Cardiac muscle cell (in vitro differentiated cells and primary cell): ENCODE data around the gene VNN1. TPM values are rescaled to one million over a fixed set of nuclear protein-coding genes. Genes with fewer than 3 reads are reported as not detected.

Source experiments
- DNase-seq, 2 donors: peaks; one replicate each; pipeline versions ENCODE4 v3.0.0 to v3.0.0-alpha.2; 2010 to 2017; ENCODE audit warnings: low read depth in 1 of 2, low spot score in 1 of 2
- H3K27ac ChIP-seq: fragments of 200-600 bp; sonication (generic); 2 replicates; pipeline ENCODE4 v1.5.1; 2016
- H3K27me3 ChIP-seq: fragments of 200-600 bp; sonication (generic); 2 replicates; pipeline ENCODE4 v1.6.0; 2016; ENCODE audit warnings: control low read depth
- H3K36me3 ChIP-seq: fragments of 200-600 bp; sonication (generic); 2 replicates; pipeline ENCODE4 v1.5.1; 2016; ENCODE audit warnings: control low read depth
- H3K4me1 ChIP-seq: fragments of 200-600 bp; sonication (generic); 2 replicates; pipeline ENCODE4 v1.8.1; 2017; ENCODE audit warnings: low read depth, mild to moderate bottlenecking, mixed run types
- H3K4me3 ChIP-seq: fragments of 200-600 bp; sonication (generic); 2 replicates; pipeline ENCODE4 v1.5.1; 2016; ENCODE audit warnings: mild to moderate bottlenecking
- H3K9me3 ChIP-seq: fragments of 200-600 bp; sonication (generic); 2 replicates; pipeline ENCODE4 v1.5.1; 2017; ENCODE audit warnings: low read depth, mild to moderate bottlenecking, control low read depth
- CTCF ChIP-seq: IDR thresholded peaks from 2 replicates; pipeline ENCODE4 v1.5.1; 2012; ENCODE audit warnings: low read depth, mild to moderate bottlenecking, low read length
- polyA plus RNA-seq: library from polyadenylated mRNA; unstranded; fragments of >200 nt; fragmentation: Nextera tagmentation; extraction: Ambion mirVana; gene quantifications from 2 replicates; pipeline ENCODE4 v1.2.1, GENCODE V29; 2016
- total RNA-seq: library from RNA; depleted of rRNA; stranded (reverse); fragments of >200 nt; gene quantifications from 2 replicates; pipeline ENCODE4 v1.2.3, GENCODE V29; 2016

Gene VNN1, protein sequence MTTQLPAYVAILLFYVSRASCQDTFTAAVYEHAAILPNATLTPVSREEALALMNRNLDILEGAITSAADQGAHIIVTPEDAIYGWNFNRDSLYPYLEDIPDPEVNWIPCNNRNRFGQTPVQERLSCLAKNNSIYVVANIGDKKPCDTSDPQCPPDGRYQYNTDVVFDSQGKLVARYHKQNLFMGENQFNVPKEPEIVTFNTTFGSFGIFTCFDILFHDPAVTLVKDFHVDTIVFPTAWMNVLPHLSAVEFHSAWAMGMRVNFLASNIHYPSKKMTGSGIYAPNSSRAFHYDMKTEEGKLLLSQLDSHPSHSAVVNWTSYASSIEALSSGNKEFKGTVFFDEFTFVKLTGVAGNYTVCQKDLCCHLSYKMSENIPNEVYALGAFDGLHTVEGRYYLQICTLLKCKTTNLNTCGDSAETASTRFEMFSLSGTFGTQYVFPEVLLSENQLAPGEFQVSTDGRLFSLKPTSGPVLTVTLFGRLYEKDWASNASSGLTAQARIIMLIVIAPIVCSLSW
- total RNA-seq (not detected in 2 replicates), polyA plus RNA-seq (not detected in 2 replicates)

DNA sequence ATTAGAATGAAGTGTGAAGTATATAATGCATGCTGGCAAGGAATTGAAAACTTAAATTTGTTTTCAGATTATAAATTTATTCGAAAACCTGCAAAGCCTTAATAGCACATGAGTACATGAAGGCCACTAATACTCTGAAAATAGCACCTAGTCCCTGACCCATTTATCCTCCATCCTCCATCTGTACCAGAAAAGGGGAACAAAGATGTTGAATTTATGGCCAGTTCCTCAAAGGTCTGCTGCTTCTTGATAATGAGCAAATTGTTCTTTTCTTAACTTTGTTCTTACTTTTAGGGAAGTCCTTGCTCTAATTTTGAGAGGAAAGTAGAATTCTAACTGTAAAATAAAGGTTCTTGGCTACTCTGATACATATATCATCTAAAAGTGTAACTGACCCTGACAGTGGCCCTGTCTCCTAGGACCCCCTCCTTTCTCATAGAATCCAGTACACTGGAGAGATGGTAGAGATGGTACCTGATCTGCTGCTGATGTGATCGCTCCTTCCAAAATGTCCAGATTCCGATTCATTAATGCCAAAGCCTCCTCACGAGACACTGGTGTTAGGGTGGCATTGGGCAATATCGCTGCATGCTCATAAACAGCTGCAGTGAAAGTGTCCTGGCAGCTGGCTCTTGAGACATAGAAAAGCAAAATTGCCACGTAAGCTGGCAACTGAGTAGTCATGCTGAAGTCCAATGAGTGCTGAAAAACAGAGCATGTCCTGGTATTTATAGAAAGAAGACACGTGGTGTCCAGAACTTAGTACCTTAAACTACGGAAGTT is at the start of gene VNN1:
Gene VNN1 (minus strand): TSS at position 704 of the 783 bp plus-strand sequence. CDS start 20 bp downstream, at position 684.
- no peaks in the 10 kb centered on the region for H3K27me3 ChIP-seq
- H3K4me1 ChIP-seq = no peaks in the 10 kb centered on the region
- no peak within 1 kb of the TSS for H3K27ac ChIP-seq
- H3K9me3 ChIP-seq = no peaks in the 10 kb centered on the region
- DNase-seq = no peak
- H3K4me3 ChIP-seq = no peak within 1 kb of the TSS
- H3K36me3 ChIP-seq = no peaks in the 10 kb centered on the region
- no peak for TF ChIP-seq CTCF

- H3K36me3 ChIP-seq = no peaks in the 10 kb centered on the region
- no peaks in the 10 kb centered on the region for H3K4me1 ChIP-seq
- H3K27ac ChIP-seq = no peak overlapping the region
- peak in 1 of 2 donors; percentile 4 for DNase-seq
- no peaks in the 10 kb centered on the region for H3K27me3 ChIP-seq
- no peak for TF ChIP-seq CTCF
- no peaks in the 10 kb centered on the region for H3K9me3 ChIP-seq
- no peak overlapping the region for H3K4me3 ChIP-seq
Measured at GRCh38 chr6:132763269-132763668, 49.4 kb upstream of the VNN1 start.

DNA sequence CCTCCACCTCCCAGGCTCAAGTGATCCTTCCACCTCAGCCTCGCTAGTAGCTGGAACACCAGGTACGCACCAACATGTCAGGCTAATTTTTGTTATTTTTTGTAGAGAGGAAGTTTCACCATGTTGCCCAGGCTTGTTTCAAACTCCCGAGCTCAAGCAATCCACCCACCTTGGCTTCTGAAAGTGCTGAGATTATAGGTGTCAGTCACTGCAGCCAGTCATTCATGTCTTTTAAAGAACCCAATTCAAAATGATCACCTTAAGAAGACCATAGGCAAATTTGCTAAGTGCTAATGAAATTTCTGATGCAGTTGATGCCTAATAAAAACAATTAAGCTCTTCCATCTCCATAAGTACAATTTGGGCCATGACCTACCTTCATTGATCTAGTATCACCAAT is 46.4 kb upstream of the VNN1 start:
- Histone ChIP-seq H3K27ac (no peak overlapping the region), H3K36me3 (no peaks in the 10 kb centered on the region), H3K4me3 (no peak overlapping the region), H3K9me3 (no peaks in the 10 kb centered on the region), H3K27me3 (no peaks in the 10 kb centered on the region), H3K4me1 (no peaks in the 10 kb centered on the region)
- no peak for TF ChIP-seq CTCF
- no peak for DNase-seq

DNA sequence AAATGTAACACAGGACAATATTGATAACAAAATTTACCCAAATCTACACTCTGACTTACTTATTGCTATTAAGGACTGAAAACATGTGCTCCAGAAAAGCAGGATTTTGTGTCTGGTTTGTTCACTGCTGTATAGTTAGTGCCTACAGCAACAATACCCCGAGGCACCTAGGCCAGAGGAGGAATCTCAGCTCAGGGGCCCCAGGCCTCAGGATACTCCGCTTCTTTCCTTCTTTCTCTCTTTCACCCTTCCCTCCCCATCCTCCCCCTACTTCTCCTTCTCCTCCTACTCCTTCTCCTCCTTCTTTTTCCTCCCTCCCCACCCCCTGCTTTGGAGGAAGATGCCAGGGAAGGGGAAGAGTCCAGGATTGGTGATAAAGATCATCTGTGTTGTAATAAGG is 44.8 kb upstream of the VNN1 start:
- Histone ChIP-seq H3K27me3 (no peaks in the 10 kb centered on the region), H3K9me3 (no peaks in the 10 kb centered on the region), H3K4me1 (no peaks in the 10 kb centered on the region), H3K27ac (no peak overlapping the region), H3K36me3 (no peaks in the 10 kb centered on the region), H3K4me3 (no peak overlapping the region)
- no peak for DNase-seq
- no peak for TF ChIP-seq CTCF

GRCh38 chr6:132752255-132752654 is 38.4 kb upstream of the VNN1 start:
- Histone ChIP-seq H3K36me3 (no peaks in the 10 kb centered on the region), H3K4me3 (no peak overlapping the region), H3K4me1 (no peaks in the 10 kb centered on the region), H3K27ac (no peak overlapping the region), H3K27me3 (no peaks in the 10 kb centered on the region), H3K9me3 (no peaks in the 10 kb centered on the region)
- no peak for DNase-seq
- no peak for TF ChIP-seq CTCF
